ENCODE results near the gene MGLL.

MGLL gene

DNA sequence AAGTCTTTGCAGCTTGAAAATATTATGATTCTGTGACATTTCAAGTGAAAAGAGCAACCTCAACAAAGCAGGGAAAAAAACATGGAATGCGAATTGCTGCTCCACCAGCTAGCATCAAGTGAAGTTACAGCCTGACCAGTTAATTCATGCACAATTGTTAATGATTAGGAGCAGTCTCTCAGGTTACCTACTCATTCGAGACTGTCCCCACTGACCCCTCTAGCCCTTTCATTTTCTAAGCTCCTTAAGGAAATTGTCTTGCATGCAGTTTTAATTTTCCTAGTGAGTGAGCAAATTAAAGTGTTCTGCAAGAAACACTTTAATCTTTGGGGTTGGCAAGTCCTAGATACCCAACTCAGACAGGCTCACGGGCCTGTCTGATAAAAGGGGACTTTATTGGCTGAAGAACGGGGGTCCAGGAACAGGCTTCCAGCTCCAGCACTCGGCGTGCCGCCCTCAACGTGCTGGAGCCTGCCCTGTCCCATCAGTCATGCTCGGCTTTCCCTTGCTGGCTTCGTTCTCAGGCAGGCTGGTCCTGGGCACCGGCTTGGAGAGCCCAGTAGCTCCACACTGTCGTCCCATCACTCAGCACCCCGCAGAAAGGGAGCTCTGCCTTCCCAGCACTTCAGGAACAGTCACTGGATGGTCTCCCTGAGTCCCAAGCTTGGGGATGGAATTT, 175.0 kb downstream of the MGLL start:
- no peak for DNase-seq

- DNase-seq = no peak
Observed at GRCh38 chr3:127646501-127647046, 175.7 kb downstream of the MGLL start.

- DNase-seq = no peak
Observed at GRCh38 chr3:127645371-127646015, 176.8 kb downstream of the MGLL start.

GRCh38 chr3:127644641-127645370, 177.5 kb downstream of the MGLL start:
- DNase-seq = no peak

DNA sequence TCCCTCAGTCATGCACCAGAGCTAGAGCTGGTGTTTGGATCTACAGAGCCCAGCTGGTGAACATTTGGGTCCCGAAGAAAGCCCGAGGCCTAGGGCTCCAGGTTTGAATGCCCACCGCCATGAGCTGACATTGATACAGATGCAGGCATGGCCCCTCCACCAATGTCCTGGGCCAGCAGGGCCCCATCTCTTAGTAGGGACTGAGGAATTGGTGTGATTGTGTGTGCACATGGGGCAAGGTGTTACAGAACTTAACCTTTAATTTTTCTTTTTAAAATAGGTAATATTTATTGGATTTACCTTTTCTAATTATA, 182.3 kb downstream of the MGLL start:
- no peak for DNase-seq

DNA sequence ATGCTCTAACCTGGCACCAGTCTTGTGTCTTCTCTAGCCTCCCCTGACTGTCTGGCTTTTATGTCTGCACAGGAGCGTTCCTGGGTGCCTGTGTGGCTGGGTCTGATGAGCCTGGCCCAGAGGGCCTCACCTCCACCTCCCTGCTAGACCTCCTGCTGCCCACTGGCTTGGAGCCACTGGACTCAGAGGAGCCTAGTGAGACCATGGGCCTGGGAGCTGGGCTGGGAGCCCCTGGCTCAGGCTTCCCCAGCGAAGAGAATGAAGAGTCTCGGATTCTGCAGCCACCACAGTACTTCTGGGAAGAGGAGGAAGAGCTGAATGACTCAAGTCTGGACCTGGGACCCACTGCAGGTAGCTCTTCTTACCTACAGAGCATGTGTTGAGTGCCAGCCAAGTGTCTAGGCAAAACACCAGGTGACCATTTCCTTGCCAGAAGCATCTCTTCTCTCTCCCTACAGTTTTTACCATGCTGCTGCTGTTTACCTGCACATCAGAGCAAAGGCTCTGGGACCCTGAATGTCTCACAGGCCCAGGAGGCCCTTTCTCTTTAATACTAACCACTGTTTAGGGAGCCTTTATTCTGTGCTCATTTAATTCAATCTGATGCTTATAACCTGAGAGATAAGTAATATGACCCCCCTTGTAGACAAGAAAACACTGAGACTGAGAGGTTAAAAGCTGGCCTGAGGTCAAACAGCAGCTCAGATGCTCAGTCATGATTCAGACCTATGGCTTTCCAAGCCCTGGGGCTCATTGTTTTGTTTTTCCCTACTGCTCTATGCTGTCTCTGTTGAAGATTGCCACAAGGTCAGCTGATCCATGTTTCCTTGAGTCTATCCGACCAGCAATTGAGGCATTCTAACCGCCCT, 182.9 kb downstream of the MGLL start:
- no peak for DNase-seq
